ENCODE measurements around the gene HCK.

HCK gene

DNA sequence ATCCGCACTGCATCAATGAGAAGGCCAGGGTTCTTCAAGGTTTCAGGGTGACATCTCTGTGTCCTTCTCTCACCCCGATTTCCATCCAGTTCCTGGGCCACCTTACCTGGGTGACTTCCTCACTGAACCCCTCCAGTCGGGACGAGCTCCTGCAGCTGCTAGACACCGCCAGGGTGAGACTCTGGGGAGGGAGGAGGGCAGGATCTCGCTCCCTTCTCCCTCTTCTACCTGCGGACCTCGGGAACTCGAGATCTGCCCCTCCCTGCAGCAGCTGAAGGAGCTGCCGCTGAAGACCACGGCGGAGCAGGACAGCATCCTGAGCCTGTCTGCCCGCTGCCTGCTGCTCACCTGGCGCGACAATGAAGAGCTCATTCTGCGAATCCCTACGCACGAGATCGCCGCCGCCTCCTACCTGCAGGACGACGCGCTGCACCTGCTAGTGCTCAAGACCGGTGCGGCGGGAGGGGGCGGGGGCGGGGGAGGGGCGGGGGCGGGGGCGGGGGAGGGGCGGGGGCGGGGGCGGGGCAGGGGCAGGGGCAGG, 34.3 kb upstream of the HCK start:
- Histone ChIP-seq H3K9ac (ENCODE audit: low read length) (no peak overlapping the region), H3K27me3 (ENCODE audit: control insufficient read depth in 1 of 2, insufficient read depth in 2 of 2, low read length in 2 of 2) (peaks cover 28 to 34% of the 10 kb centered on the region in 2 donors), H3K36me3 (ENCODE audit: insufficient read depth, low read length) (no peaks in the 10 kb centered on the region), H3K27ac (ENCODE audit: low read depth, low read length) (no peak overlapping the region), H3K4me3 (ENCODE audit: low read depth in 1 of 2, low read length in 2 of 2) (no peak overlapping the region), H3K9me3 (ENCODE audit: low read length) (no peaks in the 10 kb centered on the region), H3K4me1 (ENCODE audit: insufficient read depth, low read length) (no peaks in the 10 kb centered on the region)

DNA sequence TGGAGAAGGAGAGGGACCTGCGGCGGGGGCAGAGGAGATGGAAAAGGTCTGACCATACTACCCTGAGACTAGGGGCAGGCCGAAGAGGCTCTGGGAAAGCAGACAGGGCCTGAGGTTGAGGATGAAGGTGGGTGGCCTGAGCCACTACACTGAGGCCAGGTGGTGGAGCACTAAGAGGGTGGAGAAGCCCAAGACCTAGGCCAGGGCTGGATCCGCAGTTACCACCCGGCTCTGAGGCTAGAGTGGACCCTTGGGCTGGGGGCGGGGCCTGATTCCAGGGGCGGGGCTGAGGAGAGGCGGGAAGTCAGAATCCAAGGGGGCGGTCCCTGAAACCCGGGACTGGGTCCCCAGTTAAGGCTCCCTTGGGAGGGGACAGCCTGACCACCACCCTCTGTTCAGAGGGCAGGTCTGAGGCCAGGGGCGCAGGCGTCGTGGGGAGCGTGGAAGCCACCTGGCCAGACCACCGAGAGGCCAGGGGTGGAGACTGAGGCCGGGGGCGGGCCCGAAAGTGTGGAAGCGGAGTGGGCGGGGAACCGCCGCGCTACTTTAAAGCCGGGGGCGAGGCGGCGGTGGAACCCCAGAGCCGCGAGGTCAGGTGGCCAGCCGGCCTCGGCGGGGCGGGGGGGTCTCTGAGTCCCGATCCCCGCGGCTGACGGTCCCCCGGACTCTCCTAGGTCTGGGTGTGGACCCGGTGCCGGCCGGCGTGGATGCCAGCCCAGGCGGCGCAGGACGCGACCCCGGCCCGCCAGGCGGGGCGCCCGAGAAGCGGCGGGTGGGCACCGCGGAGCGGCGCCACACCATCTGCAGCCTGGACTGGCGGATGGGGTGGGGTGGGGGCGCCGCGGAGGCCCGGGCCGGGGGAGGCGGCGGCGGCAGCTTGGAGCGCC, 33.5 kb upstream of the HCK start:
- peaks cover 28 to 37% of the 10 kb centered on the region in 2 donors for H3K27me3 ChIP-seq (ENCODE audit: control insufficient read depth in 1 of 2, insufficient read depth in 2 of 2, low read length in 2 of 2)
- no peak overlapping the region for H3K27ac ChIP-seq (ENCODE audit: low read depth, low read length)
- no peaks in the 10 kb centered on the region for H3K9me3 ChIP-seq (ENCODE audit: low read length)
- no peaks in the 10 kb centered on the region for H3K36me3 ChIP-seq (ENCODE audit: insufficient read depth, low read length)
- H3K4me1 ChIP-seq (ENCODE audit: insufficient read depth, low read length): no peaks in the 10 kb centered on the region
- peak overlapping the region in 1 of 2 donors; percentile 7 for H3K4me3 ChIP-seq (ENCODE audit: low read depth in 1 of 2, low read length in 2 of 2)
- H3K9ac ChIP-seq (ENCODE audit: low read length): no peak overlapping the region

DNA sequence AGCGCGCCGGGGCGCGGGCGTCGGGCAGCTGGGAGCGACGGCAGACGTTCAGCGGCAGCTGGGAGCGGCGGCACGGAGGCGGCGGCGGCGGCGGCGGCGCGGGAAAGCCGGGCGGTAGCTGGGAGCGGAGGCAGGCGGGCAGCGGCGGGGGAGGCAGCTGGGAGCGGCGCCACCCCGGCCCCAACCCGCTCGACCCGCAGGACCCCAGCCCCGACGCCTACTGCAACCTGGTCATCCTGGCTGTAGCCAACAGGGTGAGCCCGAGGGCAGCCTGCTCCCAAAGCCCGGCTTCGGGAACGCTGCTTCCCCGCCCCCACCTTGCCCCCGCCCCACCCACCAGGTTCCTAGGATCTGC, 32.9 kb upstream of the HCK start:
- peaks cover 28 to 38% of the 10 kb centered on the region in 2 donors for H3K27me3 ChIP-seq (ENCODE audit: control insufficient read depth in 1 of 2, insufficient read depth in 2 of 2, low read length in 2 of 2)
- no peak overlapping the region for H3K4me3 ChIP-seq (ENCODE audit: low read depth in 1 of 2, low read length in 2 of 2)
- H3K9ac ChIP-seq (ENCODE audit: low read length): no peak overlapping the region
- no peak overlapping the region for H3K27ac ChIP-seq (ENCODE audit: low read depth, low read length)
- H3K4me1 ChIP-seq (ENCODE audit: insufficient read depth, low read length): no peaks in the 10 kb centered on the region
- no peaks in the 10 kb centered on the region for H3K36me3 ChIP-seq (ENCODE audit: insufficient read depth, low read length)
- H3K9me3 ChIP-seq (ENCODE audit: low read length): no peaks in the 10 kb centered on the region

DNA sequence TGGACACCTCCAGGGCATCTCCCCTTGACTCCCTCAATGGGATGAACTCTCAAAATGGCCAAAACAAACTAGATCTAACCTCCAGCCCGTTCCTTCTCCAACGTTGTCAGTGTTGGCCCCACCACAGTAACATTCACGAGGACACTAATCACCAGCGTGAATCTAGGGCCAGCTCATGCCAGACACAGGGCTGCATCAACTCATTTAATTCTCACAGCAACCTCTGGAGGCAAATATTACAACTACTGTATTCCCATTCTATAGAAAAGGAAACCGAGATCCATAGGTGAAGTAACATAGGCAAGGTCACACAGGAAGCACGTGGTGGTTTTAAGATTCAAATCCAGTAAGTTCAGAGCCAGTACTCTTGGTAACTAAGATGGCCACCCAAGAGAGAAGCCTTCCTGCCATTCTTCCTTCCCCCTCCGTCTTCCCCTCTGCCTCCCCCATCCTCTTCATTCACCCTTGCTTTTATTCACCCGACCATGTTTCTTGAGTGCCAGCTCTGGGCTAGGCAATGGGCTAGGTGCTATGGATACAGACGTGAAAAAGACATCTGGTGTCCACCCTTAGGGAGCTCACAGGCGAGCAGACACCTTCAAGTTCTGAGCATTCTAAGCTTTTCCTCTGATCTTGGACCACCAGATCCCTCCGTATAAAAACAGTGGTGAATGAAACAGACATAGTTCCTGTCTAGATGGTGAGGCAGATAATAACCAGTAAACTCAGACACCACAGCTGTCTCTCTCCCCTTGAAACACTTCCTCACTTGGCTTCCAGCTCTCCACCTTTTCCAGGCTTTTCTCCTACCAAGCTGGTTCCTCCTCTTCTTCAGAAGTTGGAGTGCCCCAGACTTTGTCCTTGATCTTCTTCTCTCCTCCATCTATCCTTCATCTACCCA, 32.2 kb upstream of the HCK start:
- Histone ChIP-seq H3K36me3 (ENCODE audit: insufficient read depth, low read length) (no peaks in the 10 kb centered on the region), H3K27ac (ENCODE audit: low read depth, low read length) (no peak overlapping the region), H3K9ac (ENCODE audit: low read length) (no peak overlapping the region)

DNA sequence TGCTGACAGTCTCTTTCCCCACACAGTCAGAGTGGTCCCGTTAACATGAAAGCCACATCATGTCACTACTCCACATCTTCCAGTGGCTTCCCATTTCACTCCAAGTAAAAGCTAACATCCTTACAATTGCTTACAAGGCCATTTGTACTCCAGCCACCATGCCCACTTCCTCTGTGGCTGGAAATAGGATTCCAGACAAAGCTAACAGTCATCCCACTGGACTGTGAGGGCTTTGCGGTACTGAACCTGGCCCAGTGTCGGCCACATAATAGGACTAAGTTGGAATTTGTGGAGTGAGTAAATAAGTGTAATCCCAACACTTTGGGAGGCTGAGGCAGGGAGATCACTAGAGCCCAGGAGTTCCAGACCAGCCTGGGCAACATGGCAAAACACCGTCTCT, 31.0 kb upstream of the HCK start:
- Histone ChIP-seq H3K27me3 (ENCODE audit: control insufficient read depth in 1 of 2, insufficient read depth in 2 of 2, low read length in 2 of 2) (peaks cover 20 to 42% of the 10 kb centered on the region in 2 donors), H3K9me3 (ENCODE audit: low read length) (no peaks in the 10 kb centered on the region), H3K9ac (ENCODE audit: low read length) (no peak overlapping the region), H3K27ac (ENCODE audit: low read depth, low read length) (no peak overlapping the region), H3K36me3 (ENCODE audit: insufficient read depth, low read length) (no peaks in the 10 kb centered on the region), H3K4me3 (ENCODE audit: low read depth in 1 of 2, low read length in 2 of 2) (no peak overlapping the region), H3K4me1 (ENCODE audit: insufficient read depth, low read length) (no peaks in the 10 kb centered on the region)

More for the DNA sequence above, 32.2 kb upstream of the HCK start:
- H3K4me3 ChIP-seq (ENCODE audit: low read depth in 1 of 2, low read length in 2 of 2): no peak overlapping the region
- no peaks in the 10 kb centered on the region for H3K9me3 ChIP-seq (ENCODE audit: low read length)
- peaks cover 24 to 38% of the 10 kb centered on the region in 2 donors for H3K27me3 ChIP-seq (ENCODE audit: control insufficient read depth in 1 of 2, insufficient read depth in 2 of 2, low read length in 2 of 2)
- H3K4me1 ChIP-seq (ENCODE audit: insufficient read depth, low read length): no peaks in the 10 kb centered on the region

DNA sequence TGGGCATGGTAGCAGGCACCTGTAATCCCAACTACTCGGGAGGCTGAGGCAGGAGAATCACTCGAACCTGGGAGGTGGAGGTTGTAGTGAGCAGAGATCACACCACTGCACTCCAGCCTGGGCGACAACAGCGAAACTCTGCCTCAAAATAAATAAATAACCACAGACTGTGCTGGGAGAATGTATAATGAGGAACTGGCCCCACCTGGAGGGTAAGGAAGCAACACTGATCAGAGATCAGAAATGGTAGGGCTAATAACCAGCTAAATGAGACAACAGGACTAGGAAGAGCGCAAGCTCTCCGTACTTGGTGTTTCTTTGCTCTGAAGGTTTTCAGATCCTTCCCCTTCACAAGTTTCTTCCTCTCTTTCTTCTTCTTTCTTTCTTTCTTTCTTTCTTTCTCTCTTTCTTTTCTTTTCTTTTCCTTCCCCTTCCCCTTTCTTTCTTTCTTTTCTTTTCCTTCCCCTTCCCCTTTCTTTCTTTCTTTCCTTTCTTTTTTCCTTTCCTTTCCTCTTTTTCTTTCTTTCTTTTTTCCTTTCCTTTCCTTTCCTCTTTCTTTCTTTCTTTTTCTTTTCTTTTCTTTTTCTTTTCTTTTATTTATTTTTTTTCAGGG, 27.3 kb upstream of the HCK start:
- no peaks in the 10 kb centered on the region for H3K36me3 ChIP-seq (ENCODE audit: insufficient read depth, low read length)
- H3K4me1 ChIP-seq (ENCODE audit: insufficient read depth, low read length): no peaks in the 10 kb centered on the region
- no peaks in the 10 kb centered on the region for H3K9me3 ChIP-seq (ENCODE audit: low read length)
- H3K27ac ChIP-seq (ENCODE audit: low read depth, low read length): no peak overlapping the region
- H3K4me3 ChIP-seq (ENCODE audit: low read depth in 1 of 2, low read length in 2 of 2): no peak overlapping the region
- H3K9ac ChIP-seq (ENCODE audit: low read length): no peak overlapping the region
- H3K27me3 ChIP-seq (ENCODE audit: control insufficient read depth in 1 of 2, insufficient read depth in 2 of 2, low read length in 2 of 2): peaks cover 7 to 23% of the 10 kb centered on the region in 2 donors

DNA sequence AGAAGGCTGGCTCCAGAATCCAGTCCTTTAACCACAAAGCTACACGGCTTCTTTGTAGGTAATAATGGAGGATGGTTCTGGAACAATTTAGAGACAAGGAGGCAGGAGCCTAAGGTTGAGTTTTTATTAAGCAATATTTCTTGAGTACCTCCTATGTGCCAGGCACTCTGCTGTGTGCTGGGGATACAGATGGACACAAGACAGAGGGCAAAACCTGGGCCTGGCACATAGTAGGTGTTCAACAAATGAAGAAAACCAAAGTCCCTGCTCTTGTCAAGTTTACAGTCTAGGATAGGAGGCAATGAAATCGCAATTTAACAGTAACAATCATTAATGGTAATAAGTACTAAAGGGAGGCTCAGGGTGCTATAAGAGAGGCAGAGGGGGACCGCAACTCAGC, 24.4 kb upstream of the HCK start:
- H3K36me3 ChIP-seq (ENCODE audit: insufficient read depth, low read length): no peaks in the 10 kb centered on the region
- H3K4me1 ChIP-seq (ENCODE audit: insufficient read depth, low read length): no peaks in the 10 kb centered on the region
- H3K9ac ChIP-seq (ENCODE audit: low read length): no peak overlapping the region
- H3K27me3 ChIP-seq (ENCODE audit: control insufficient read depth in 1 of 2, insufficient read depth in 2 of 2, low read length in 2 of 2): peaks cover 0 to 21% of the 10 kb centered on the region in 2 donors
- H3K9me3 ChIP-seq (ENCODE audit: low read length): no peaks in the 10 kb centered on the region
- H3K4me3 ChIP-seq (ENCODE audit: low read depth in 1 of 2, low read length in 2 of 2): no peak overlapping the region
- H3K27ac ChIP-seq (ENCODE audit: low read depth, low read length): no peak overlapping the region

DNA sequence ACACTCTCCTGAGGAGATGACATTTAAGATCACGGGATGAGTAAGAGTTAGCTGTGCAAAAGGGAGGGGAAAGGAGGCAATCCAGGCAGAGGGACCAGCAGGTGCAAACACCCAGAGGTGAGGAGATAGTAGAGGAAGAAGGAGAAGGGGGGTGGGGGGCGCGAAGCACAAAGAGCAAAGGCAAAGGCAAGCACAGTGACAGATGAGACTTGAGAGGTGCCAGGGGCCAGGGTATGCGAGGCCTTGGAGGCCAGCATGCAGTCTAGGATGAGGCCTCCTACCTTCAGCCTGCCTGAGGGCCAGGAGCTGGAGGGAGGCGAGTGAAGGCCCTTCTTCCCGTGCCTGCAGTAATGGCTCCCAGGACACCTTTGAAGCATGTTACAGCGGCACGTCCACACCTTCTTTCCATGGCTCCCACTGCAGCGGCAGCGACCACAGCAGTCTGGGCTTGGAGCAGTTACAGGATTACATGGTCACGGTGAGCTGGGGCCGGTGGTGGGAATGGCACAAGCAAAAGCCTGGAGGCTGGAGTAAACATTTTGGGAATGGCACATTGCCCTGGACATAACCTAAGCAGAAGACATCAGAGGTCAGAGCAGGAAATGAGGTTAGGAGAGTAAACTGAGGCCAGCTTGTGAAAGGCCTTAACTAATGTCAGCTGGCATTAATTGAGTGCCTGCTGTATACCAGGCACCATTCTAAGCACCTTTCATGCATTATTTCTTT, 23.2 kb upstream of the HCK start:
- H3K9me3 ChIP-seq (ENCODE audit: low read length): no peaks in the 10 kb centered on the region
- H3K27me3 ChIP-seq (ENCODE audit: control insufficient read depth in 1 of 2, insufficient read depth in 2 of 2, low read length in 2 of 2): peaks cover 0 to 20% of the 10 kb centered on the region in 2 donors
- H3K4me1 ChIP-seq (ENCODE audit: insufficient read depth, low read length): no peaks in the 10 kb centered on the region
- no peaks in the 10 kb centered on the region for H3K36me3 ChIP-seq (ENCODE audit: insufficient read depth, low read length)
- no peak overlapping the region for H3K27ac ChIP-seq (ENCODE audit: low read depth, low read length)
- no peak overlapping the region for H3K9ac ChIP-seq (ENCODE audit: low read length)
- no peak overlapping the region for H3K4me3 ChIP-seq (ENCODE audit: low read depth in 1 of 2, low read length in 2 of 2)

DNA sequence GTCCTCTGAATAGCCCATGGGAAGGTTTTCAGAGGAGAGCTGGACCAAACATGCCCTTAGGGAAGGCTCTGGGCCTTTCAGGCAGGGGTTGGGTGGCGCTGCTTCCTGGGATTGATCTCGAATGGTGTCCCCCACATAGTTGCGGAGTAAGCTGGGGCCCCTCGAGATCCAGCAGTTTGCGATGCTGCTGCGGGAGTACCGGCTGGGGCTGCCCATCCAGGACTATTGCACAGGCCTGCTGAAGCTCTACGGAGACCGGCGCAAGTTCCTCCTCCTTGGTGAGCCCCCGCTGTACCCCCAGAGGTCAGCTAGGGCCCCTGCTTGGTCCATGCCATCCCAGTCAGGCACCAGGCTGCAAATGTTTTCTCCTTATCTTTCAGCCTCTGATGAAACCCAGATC, 22.5 kb upstream of the HCK start:
- no peaks in the 10 kb centered on the region for H3K9me3 ChIP-seq (ENCODE audit: low read length)
- H3K9ac ChIP-seq (ENCODE audit: low read length): no peak overlapping the region
- H3K27me3 ChIP-seq (ENCODE audit: control insufficient read depth in 1 of 2, insufficient read depth in 2 of 2, low read length in 2 of 2): peaks cover 0 to 28% of the 10 kb centered on the region in 2 donors

DNA sequence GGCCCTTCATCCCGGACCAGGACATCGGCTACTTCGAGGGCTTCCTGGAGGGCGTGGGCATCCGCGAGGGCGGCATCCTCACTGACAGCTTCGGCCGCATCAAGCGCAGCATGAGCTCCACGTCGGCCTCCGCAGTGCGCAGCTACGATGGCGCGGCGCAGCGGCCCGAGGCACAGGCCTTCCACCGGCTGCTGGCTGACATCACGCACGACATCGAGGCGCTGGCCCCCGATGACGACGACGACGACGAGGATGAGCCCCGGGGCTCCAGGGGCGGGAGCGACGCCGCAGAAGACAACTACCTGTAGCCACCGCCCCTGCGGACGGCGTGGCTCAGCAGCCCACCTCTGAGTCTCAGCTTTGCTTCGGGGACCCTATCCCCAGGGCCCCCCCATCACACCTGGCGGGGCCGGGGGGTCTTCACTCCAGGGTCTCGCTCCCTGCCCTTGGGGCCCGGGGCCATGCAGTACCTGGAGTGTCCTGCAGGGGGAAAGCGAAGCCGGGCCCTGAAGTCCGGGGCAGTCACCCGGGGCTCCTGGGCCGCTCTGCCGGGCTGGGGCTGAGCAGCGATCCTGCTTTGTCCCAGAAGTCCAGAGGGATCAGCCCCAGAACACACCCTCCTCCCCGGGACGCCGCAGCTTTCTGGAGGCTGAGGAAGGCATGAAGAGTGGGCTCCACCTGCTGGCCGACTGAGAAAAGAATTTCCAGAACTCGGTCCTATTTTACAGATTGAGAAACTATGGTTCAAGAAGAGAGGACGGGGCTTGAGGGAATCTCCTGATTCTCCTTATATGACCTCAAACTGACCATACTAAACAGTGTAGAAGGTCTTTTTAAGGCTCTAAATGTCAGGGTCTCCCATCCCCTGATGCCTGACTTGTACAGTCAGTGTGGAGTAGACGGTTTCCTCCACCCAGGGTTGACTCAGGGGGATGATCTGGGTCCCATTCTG, 20.8 kb upstream of the HCK start:
- peaks cover 0 to 33% of the 10 kb centered on the region in 2 donors for H3K27me3 ChIP-seq (ENCODE audit: control insufficient read depth in 1 of 2, insufficient read depth in 2 of 2, low read length in 2 of 2)
- no peak overlapping the region for H3K4me3 ChIP-seq (ENCODE audit: low read depth in 1 of 2, low read length in 2 of 2)
- no peaks in the 10 kb centered on the region for H3K4me1 ChIP-seq (ENCODE audit: insufficient read depth, low read length)
- H3K27ac ChIP-seq (ENCODE audit: low read depth, low read length): no peak overlapping the region
- no peak overlapping the region for H3K9ac ChIP-seq (ENCODE audit: low read length)
- no peaks in the 10 kb centered on the region for H3K9me3 ChIP-seq (ENCODE audit: low read length)
- H3K36me3 ChIP-seq (ENCODE audit: insufficient read depth, low read length): no peaks in the 10 kb centered on the region

More for the DNA sequence above, 22.5 kb upstream of the HCK start:
- Histone ChIP-seq H3K4me1 (ENCODE audit: insufficient read depth, low read length) (no peaks in the 10 kb centered on the region), H3K36me3 (ENCODE audit: insufficient read depth, low read length) (no peaks in the 10 kb centered on the region), H3K4me3 (ENCODE audit: low read depth in 1 of 2, low read length in 2 of 2) (no peak overlapping the region), H3K27ac (ENCODE audit: low read depth, low read length) (no peak overlapping the region)
